ENCODE results near the gene NHERF1. TPM values are rescaled to one million over a fixed set of nuclear protein-coding genes. Genes with fewer than 3 reads are reported as not detected.

The NHERF1 gene
- polyA plus RNA-seq, 1 donor (not counting 4 experiments of a cell fraction or from before 2014, with no cell fraction given), result 45.6 TPM

- FAIRE-seq, result no peak
- H2AFZ ChIP-seq (ENCODE audit: control insufficient read depth, low read length), result no peak overlapping the region
These were observed 49.8 kb downstream of the NHERF1 start for GRCh38 chr17:74798239-74798707.

GRCh38 chr17:74799097-74799496, 50.7 kb downstream of the NHERF1 start:
- H3K4me1 ChIP-seq (ENCODE audit: control insufficient read depth, extremely low read depth, insufficient read depth, low read length), result no peaks in the 10 kb centered on the region
- dilution Hi-C loops (cut with MboI; ENCODE audit: extremely low pct_ligation_motif_present, low sequenced_read_pairs), result no loop called here
- TF ChIP-seq CTCF (optimal IDR thresholded peaks at IDR 0.05 in 1 of 3, IDR thresholded peaks at IDR 0.05 in 1 of 3, conservative IDR thresholded peaks at IDR 0.05 in 1 of 3; ENCODE audit: extremely low read depth in 1 of 3, insufficient read depth in 2 of 3, low read length in 3 of 3), result no peak
- no peak for TF ChIP-seq EZH2 (IDR thresholded peaks at IDR 0.05; ENCODE audit: low read length)
- no peaks in the 10 kb centered on the region for H3K9me1 ChIP-seq (ENCODE audit: control insufficient read depth, extremely low read depth, insufficient read depth, low read length)
- DNase-seq (ENCODE audit: low read depth, low spot score), result no peak
- no peak overlapping the region for H3K27ac ChIP-seq (ENCODE audit: control insufficient read depth, insufficient read depth, low read length)
- H2AFZ ChIP-seq (ENCODE audit: control insufficient read depth, low read length), result no peak overlapping the region
- no peaks in the 10 kb centered on the region for H3K79me2 ChIP-seq (ENCODE audit: control insufficient read depth, insufficient read depth, low read length)
- H3K4me3 ChIP-seq (ENCODE audit: control insufficient read depth in 2 of 3, extremely low read depth in 1 of 3, insufficient read depth in 2 of 3, low read depth in 1 of 3, low read length in 3 of 3), result no peak overlapping the region
- H4K20me1 ChIP-seq (ENCODE audit: control insufficient read depth, extremely low read depth, insufficient read depth, low read length), result no peaks in the 10 kb centered on the region
- no peaks in the 10 kb centered on the region for H3K9me3 ChIP-seq (ENCODE audit: control insufficient read depth, low read depth, low read length)
- FAIRE-seq, result no peak
- H3K9ac ChIP-seq (ENCODE audit: control insufficient read depth, extremely low read depth, insufficient read depth, low read length), result no peak overlapping the region
- no peak overlapping the region for H3K4me2 ChIP-seq (ENCODE audit: control insufficient read depth, extremely low read depth, insufficient read depth, low read depth, low read length)
- H3K36me3 ChIP-seq (ENCODE audit: control insufficient read depth in 2 of 2, extremely low read depth in 1 of 2, insufficient read depth in 2 of 2, low read length in 2 of 2), result peaks cover 15 to 36% of the 10 kb centered on the region in 2 experiments
- H3K27me3 ChIP-seq (ENCODE audit: control insufficient read depth, extremely low read depth, insufficient read depth, low read length), result no peaks in the 10 kb centered on the region

More at GRCh38 chr17:74798239-74798707, 49.8 kb downstream of the NHERF1 start:
- Histone ChIP-seq H3K9me1 (ENCODE audit: control insufficient read depth, extremely low read depth, insufficient read depth, low read length) (no peaks in the 10 kb centered on the region), H4K20me1 (ENCODE audit: control insufficient read depth, extremely low read depth, insufficient read depth, low read length) (no peaks in the 10 kb centered on the region), H3K79me2 (ENCODE audit: control insufficient read depth, insufficient read depth, low read length) (no peaks in the 10 kb centered on the region), H3K4me3 (ENCODE audit: control insufficient read depth in 2 of 3, extremely low read depth in 1 of 3, insufficient read depth in 2 of 3, low read depth in 1 of 3, low read length in 3 of 3) (no peak overlapping the region), H3K27ac (ENCODE audit: control insufficient read depth, insufficient read depth, low read length) (no peak overlapping the region), H3K36me3 (ENCODE audit: control insufficient read depth in 2 of 2, extremely low read depth in 1 of 2, insufficient read depth in 2 of 2, low read length in 2 of 2) (peaks cover 17 to 39% of the 10 kb centered on the region in 2 experiments), H3K4me1 (ENCODE audit: control insufficient read depth, extremely low read depth, insufficient read depth, low read length) (no peaks in the 10 kb centered on the region), H3K4me2 (ENCODE audit: control insufficient read depth, extremely low read depth, insufficient read depth, low read depth, low read length) (no peak overlapping the region), H3K9ac (ENCODE audit: control insufficient read depth, extremely low read depth, insufficient read depth, low read length) (no peak overlapping the region), H3K9me3 (ENCODE audit: control insufficient read depth, low read depth, low read length) (no peaks in the 10 kb centered on the region), H3K27me3 (ENCODE audit: control insufficient read depth, extremely low read depth, insufficient read depth, low read length) (no peaks in the 10 kb centered on the region)
- TF ChIP-seq CTCF (optimal IDR thresholded peaks at IDR 0.05 in 1 of 3, IDR thresholded peaks at IDR 0.05 in 1 of 3, conservative IDR thresholded peaks at IDR 0.05 in 1 of 3; ENCODE audit: extremely low read depth in 1 of 3, insufficient read depth in 2 of 3, low read length in 3 of 3), result no peak
- no peak for TF ChIP-seq EZH2 (IDR thresholded peaks at IDR 0.05; ENCODE audit: low read length)
- DNase-seq (ENCODE audit: low read depth, low spot score), result no peak
- dilution Hi-C loops (cut with MboI; ENCODE audit: extremely low pct_ligation_motif_present, low sequenced_read_pairs), result no loop called here
